Stimulated activated CD8-positive, alpha-beta memory T cell treated with anti-CD3 and anti-CD28 coated beads, Interleukin-15, amount 100 ng/mL, for 4 hours (primary cell): ENCODE measurements around the gene DTNBP1.
"Not testable (repeated sequence)": the region's sequence is repeated elsewhere in the genome, so short reads cannot be mapped to it uniquely, and the experiment has no call there.

Experiments
- DNase-seq, 2 donors: peaks; one replicate each; pipeline ENCODE4 v3.0.0-alpha.2; 2020; ENCODE audit warnings: low read depth in 2 of 2

DTNBP1 gene

DNA sequence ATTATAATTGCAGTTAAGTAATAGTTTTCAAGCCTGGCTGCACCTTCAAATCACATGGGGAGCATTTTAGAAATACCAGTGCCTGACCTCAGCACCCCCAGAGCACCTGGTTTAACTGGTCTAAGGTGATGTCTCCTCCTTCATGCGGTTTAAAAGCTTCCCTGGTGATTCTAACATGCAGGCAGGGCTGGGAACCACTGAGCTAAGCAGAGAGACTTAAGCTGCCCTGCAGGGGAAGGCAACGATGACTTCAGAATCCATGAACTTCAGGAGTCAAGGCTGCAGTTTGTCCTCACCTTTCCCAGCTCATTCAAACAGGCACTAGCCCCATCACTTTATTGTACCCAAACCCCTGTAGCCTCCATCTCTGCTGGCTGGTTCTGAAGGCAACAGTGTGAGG is 6.1 kb upstream of the DTNBP1 start:
- no peak for DNase-seq

DNA sequence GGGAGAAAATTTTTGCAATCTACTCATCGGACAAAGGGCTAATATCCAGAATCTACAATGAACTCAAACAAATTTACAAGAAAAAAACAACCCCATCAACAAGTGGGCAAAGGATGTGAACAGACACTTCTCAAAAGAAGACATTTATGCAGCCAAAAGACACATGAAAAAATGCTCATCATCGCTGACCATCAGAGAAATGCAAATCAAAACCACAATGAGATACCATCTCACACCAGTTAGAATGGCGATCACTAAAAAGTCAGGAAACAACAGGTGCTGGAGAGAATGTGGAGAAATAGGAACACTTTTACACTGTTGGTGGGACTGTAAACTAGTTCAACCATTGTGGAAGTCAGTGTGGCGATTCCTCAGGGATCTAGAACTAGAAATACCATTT is 4.1 kb upstream of the DTNBP1 start:
- DNase-seq: not testable (repeated sequence)

DNA sequence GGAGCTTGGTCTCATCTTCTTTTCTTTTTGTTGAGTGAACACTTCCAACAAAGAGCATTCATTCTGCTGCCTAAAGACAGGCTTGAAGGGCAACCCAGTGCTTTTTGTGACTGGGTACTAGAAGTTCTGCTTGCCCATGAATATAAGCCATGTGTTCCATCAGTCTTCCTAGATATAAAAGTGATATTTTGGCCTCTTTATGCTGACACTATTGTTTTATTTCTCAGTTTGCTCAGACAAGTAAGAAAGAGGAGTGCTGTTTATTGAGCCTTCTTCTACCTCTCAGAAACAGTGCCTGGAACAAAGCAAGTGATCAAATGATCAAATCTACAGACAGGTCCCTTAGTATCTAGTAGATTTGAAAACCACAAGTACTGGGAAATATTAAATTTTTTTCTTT is 2.4 kb upstream of the DTNBP1 start:
- no peak for DNase-seq

DNA sequence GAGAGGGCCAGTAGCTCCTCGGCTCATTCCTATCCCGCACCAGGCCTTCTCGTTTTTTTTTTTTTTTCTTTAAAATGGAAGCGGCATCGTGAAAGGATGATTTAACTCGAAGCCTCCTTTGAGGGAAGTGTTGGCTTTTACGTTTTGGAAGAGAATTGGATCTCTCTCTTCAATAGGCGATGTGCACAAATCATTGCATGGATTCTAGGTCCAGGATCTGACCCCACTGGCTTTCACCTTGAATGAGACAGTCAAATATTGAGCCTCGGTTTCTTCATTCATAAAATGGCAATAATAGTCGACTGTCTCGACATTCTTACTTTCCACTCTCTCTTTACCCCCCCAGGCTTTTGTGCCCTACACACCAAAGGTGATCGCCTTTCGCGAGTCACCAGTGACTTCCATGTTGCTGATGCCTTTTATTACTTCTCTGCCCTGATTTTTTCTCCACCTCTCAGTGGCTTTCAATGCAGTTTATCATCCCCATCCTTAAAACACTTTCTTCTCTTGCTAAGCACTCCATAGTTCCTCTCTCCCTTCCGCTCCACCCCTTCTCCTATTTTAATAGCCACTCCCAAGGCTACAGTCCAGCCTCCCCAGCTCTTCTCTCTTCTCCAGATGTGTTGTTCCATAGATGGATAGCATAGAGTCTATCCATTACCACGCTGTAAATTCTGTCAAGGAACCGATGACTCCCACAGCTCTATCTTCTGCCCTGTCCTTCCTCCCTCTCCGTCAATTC is 473 bp upstream of the DTNBP1 start:
- no peak for DNase-seq

DNA sequence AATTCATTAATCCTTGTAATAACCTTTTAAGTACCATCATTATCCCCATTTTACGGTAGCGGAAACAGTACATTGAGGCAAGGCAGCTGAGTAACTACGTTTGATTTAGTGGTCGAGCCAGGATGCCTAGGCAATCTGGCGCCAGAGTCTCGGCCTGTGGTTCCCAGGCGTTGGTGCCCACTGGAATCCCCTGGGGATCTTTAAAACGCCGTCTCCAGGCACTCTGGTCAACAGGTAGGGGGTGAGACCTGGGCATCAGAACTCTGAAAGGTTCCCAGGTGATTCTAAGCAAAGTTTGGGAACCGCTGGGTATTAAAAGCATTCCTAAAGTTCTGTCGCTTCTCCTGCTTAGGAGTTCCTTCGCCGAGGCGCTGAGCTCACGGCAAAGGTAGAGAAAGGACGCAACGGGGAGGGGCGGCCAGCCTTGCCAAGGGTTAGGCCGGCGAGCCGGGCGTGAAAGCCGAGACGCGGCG is 939 bp downstream of the DTNBP1 start:
- DNase-seq: no peak

DNA sequence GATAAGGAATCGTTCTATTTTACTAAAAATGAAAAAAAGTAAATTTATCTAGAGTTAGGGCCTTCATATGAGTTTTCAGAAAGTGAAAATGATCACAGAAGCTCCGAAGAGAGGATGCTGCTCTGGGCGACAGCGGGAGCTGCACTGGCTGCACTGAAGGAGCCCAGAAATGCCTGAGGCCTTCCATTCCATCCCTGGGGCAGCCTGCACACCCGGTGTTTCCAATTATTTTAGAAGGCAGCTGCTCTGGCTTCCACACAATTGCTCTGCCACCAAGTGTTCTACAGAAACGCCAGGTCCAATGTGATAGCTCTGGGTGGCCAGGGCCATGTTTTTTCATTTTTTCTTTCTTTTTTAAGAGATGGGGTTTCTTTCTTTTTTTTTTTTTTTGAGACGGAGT is 3.6 kb downstream of the DTNBP1 start:
- DNase-seq: no peak

DNA sequence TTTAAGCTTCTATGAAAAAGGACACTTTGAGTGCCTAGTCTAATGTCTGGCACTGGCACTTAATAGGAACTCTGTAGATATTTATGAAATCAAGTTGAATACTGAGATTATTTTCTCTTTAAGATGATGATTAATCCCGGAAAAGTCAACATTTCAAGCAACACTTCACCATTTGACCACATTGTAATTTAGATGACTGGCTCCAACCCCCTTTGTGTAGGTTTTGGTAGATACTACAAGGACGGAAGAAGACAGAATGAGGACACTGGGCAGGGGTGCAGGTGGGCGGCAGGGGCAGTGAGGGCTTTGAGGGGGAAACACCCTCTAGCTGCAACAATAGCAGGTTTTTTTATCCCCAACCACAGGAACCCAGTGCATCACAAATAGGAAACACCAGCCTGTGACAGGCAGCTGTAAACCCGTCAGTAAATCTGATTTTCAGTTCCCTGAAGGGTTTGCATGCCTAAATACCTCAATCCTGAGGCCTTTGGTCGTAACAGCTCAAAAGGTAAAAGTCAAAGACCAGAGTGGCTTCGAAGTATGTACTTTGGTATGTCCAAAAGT is 4.6 kb downstream of the DTNBP1 start:
- no peak for DNase-seq

DNA sequence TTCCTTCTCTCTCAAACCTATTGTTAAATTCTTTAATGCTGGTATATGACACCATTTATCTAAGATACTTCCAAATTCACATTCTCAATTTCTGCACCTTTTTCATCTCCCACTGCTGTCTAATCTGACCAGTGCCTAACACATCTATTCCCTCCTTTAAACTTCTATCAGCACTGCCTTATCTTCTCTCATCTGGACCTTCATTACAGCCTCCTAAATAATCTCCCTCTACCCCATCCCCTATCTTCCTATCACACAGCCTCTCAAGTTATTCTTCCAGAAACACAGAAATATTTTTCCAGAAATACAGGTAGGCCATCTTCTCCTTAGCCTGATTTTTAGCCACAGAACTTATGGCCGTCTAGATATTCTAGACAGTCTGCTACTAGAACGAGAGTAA is 5.5 kb downstream of the DTNBP1 start:
- DNase-seq: no peak

DNA sequence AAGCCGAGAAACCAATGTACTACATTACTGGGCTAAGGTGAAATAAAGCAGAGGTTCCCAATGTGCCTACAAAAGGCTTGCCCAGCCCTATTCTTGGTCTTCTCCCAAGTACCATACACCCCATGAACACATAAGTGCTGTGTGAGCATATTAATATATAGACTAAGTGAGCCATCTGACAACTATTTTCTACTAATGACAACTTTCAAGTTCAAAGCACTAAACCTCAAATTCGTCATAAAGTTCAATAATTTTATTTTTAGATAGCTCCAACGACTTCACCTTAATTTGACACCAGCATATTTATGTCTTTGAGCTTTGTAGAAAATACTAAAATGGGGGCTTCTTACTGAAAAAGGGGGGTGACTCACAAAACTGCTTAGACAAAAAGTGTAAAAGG is 6.7 kb downstream of the DTNBP1 start:
- no peak for DNase-seq

DNA sequence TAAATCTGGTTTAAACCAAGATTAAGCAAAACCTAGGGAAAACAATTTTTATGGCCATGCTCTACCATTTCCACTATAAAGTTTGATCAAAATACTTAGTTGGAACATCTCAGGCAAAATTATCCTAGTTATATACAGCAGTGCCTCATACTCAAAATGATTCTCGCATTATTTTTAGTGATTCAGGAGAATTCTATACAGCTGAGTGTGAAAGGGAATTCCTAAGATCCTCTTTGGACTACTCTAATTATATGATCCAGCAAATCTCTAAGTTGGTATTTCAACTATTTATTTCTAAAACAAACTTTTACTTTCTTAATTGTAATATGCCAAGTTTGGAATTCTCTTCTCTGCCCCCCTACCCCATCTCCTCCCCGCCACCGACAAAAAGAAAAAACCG is 8.6 kb downstream of the DTNBP1 start:
- DNase-seq: no peak

DNA sequence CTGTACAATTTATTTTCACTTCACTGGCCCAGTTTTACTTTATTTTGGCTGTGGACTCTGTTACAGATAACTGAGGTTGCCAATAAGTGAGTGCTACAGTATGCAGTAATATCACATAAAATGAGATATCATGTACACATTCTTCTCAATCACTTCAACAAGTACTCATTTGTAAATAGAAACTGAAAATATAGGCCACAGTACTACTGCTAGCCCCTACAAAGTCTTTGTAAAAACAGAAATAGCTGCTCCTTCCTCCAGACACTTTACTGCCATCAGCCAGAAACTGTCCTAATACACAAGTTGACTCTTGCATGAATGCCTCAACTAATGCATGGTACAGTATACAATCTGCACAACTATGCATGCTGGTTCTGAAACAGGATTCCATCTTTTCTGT is 9.2 kb downstream of the DTNBP1 start:
- DNase-seq: no peak

DNA sequence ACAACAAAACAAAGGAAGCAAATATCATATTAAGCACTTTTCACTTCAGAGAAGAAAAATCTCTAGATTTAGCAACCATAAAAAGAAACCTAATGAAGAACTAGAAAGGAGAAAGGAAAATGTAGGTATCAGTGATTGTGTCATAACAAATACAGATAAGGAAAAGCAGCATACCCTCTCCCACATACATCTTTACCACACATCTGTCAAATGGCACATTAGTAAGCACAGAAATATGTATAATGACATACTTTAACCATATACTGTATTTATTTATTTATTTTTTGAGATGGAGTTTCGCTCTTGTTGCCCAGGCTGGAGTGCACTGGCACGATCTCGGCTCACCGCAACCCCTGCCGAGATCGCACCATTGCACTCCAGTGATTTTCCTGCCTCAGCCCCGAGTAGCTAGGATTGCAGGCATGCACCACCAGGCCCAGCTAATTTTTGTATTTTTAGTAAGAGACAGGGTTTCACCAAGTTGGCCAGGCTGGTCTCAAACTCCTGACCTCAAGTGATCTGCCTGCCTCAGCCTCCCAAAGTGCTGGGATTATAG is 12.7 kb downstream of the DTNBP1 start:
- DNase-seq: not testable (repeated sequence)

DNA sequence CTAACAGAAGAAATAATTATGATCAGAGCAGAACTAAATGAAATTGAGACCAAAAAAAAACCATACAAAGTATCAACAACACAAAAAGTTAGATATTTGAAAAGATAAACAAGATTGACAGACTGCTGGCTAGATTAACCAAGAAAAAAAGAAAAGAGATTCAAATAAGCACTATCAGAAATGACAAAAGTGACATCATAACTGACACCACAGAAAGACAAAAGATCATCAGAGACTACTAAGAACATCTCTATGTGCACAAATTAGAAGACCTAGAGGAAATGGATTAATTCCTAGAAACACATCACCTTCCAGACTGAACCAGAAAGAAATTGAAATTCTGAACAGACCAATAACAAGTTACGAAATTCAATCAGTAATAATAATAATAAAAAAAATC is 17.9 kb downstream of the DTNBP1 start:
- no peak for DNase-seq

DNA sequence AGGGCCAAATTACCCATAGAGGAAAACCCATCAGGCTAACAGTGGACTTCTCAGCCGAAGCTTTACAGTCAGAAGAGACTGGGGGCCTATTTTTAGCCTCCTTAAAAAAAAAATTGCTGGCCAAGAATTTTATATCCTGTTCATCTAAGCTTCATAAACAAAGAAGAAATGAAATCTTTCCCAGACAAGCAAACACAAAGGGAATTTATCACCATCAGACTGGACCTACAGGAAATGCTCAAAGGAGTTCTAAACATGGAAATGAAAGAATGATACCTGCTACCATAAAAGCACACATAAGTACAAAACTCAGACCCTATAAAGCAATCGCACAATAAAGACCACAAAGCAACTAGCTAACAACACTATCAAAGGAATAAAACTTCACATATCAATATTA is 19.3 kb downstream of the DTNBP1 start:
- no peak for DNase-seq

DNA sequence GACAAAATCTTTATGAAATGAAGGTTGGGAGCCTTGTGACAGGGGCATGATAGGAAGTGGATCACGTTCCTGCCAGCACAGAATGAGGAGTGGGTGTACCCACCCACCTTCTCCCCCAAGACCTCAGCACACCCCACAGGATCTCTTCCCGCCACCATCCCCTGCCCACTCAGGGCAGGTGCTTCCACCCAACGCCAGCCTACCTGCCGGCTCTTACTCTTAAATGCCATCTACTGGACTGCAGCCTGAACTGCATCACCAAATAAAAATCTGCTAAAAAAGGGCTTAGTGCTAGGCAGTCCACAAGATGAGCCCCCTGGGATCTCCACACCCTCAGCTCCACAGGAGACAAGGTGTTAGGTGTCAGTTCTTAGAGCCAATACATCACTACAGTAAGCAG is 20.6 kb downstream of the DTNBP1 start:
- no peak for DNase-seq

DNA sequence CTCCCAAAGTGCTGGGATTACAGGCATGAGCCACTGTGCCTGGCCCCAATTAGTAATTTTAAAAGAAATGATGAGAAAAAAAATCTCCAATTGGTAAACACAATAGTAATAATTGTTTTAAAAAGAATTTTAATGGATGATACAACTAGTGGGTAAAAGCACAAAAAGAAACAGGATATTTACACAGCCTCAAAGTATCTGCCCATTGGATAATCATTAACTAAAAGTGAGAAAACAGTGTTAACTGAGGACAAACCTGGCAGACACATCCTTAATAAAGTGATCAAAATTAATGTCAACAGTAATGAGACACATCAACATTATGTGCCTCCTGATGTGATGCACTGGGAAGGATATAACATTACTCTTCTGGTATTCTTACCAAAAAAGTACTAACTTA is 24.5 kb downstream of the DTNBP1 start:
- DNase-seq: no peak

DNA sequence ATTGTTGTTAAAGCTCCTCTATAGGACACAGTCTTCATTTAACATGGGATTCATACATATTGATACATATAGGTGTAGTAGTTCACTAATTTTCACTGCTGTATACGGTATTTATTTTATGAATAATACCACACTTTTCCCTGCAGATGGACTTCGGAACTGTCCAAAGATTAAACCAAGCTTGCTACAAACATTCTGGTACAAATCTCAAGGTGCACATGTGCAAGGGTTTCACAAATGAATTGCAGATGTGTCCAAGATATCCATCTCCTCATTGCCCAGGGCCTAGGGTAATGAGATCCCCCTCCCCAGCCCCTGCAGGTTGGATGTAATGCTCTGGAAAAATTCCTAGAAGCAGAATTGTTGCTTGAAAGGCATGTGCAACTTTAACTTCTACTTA is 31.4 kb downstream of the DTNBP1 start:
- DNase-seq: no peak

DNA sequence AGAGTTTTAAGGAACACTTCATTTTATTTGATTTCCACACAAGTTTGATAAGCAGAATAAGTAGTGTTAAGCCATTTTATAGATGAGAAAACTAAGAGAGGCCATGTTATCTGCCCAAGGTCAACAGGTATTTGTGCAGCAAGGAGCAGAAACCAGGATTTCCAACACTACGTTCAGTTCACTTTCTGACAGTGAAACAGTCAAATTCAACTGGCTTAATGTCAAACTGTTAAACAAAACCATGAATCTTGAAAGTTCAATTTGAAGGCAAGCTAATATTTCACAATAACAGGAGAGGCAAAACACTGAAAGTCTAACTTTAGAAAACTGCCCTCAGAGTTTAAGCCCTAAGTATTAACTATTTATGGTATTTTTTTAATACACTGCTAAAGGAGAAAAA is 32.6 kb downstream of the DTNBP1 start:
- DNase-seq: no peak

DNA sequence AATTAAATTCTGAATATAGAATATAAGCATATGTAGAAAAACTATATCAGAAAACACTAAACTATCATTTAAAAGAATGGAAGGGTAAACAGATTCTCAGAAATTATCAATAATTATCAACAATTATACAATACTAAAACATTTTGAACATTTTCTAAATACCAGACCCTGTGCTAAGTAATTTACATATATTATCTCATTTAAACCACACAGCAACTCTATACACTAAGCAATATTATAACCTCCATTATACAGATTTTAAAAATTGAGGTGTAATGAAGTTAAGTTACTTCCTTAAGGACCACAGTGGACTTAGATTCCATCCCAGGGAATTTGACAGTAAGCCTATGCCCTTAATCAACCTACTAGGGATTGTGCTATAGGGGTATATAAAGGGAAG is 33.3 kb downstream of the DTNBP1 start:
- no peak for DNase-seq

DNA sequence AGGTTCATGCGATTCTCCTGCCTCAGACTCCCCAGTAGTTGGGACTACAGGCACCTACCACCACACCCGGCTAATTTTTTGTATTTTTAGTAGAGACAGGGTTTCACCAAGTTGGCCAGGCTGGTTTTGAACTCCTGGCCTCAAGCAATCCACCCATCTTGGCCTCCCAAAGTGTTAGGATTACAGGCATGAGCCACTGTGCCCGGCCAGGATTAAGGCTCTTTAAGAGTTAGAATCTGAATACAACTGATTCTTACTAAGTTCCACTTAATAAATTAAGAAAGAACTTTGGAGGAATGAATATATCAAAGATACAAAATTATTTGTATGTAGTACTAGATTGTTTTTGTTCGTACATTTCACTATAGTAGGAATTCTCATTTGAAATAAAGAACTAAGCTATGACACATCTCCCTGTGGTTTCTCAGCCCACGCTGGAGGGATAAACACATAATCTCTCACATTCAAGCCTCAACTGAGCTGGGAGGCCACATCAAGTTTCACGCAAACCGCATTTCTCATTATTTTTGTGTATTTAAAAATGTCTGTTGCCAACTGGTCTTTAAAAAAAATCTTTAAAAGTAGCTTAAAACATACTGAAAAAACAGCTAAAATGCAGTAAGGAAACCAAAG is 34.2 kb downstream of the DTNBP1 start:
- peak; percentile 12 to 30 for DNase-seq

DNA sequence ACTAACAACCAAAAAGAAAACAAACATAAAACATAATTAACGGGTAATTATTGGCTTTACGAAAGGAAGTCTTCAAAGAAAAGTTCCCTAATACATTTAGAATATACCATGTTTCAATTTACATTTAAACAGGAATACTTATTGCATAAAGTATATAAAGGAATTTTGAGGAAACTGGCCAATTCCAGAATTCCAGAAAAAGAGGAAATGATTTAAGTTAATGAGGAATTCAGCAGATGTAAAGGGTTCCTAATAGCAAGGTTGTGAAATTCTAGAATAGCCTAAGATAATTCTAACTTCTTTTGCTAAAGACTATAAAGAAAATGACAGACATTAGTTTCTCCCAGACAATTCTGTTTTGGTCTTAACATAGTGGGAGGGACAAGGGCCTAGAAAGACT is 35.0 kb downstream of the DTNBP1 start:
- DNase-seq: no peak

DNA sequence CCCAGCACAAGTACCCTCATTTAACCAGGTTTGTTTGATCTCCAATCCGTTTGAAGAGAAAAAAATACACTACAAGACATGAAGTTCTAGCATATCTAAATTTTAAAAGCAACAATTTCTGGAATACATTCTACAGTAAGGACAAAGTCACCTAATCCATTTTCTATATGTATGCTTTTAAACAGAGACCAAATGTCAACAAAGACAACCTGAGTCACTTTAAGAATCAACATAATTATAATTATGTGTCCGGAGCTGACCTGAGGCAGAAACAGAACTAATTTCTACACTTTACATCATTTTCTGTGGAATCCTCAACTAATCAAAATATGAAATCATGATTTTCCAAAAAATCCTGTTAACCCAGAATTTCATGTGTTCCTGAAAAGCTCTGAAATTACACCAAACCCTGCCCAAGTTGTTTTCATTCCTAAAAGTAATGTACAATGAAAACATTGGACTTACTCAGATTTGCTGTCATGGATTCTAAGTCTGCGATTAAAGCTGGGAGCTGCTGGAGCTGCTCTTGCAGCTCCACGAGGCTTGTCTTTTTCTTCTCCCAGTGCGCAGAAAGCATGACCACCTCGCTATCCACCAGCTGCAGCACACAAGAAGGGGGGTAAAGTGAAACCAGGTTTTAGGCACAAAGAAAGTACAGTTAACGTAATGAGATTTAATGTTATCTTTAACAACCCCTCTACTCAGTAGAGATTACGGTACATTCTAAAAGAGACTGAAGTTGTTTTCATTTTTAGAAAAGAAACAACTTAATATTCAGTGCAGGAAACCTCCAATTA is 35.8 kb downstream of the DTNBP1 start:
- DNase-seq: no peak
